ENCODE measurements around the gene LLGL2. TPM values are rescaled to one million over a fixed set of nuclear protein-coding genes. Genes with fewer than 3 reads are reported as not detected.

LLGL2 gene
- total RNA-seq, 1 experiment from 2014 or later: 165 TPM

- no peak overlapping the region for H3K4me3 Mint-ChIP-seq (ENCODE audit: unreplicated experiment)
- H3K36me3 ChIP-seq (ENCODE audit: control insufficient read depth, insufficient read depth, low read length): peaks cover 1% of the 10 kb centered on the region
- H3K4me1 Mint-ChIP-seq (ENCODE audit: low read depth, unreplicated experiment): peaks cover 46% of the 10 kb centered on the region
- no peak for DNase-seq
- no peak overlapping the region for H3K27ac Mint-ChIP-seq (ENCODE audit: unreplicated experiment)
- no TSS peak for BruUV-seq (replicated peaks)
- ChIA-PET POLR2A (no interaction called here), CTCF (interaction anchor here (0.7 kb wide), 1 partner anchor 29 kb away, joined by 4 read pairs; no protein-coding TSS in a partner anchor)
- H3K4me1 ChIP-seq: peaks cover 40% of the 10 kb centered on the region
- TF ChIP-seq, protein P1, sequence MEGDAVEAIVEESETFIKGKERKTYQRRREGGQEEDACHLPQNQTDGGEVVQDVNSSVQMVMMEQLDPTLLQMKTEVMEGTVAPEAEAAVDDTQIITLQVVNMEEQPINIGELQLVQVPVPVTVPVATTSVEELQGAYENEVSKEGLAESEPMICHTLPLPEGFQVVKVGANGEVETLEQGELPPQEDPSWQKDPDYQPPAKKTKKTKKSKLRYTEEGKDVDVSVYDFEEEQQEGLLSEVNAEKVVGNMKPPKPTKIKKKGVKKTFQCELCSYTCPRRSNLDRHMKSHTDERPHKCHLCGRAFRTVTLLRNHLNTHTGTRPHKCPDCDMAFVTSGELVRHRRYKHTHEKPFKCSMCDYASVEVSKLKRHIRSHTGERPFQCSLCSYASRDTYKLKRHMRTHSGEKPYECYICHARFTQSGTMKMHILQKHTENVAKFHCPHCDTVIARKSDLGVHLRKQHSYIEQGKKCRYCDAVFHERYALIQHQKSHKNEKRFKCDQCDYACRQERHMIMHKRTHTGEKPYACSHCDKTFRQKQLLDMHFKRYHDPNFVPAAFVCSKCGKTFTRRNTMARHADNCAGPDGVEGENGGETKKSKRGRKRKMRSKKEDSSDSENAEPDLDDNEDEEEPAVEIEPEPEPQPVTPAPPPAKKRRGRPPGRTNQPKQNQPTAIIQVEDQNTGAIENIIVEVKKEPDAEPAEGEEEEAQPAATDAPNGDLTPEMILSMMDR (IDR thresholded peaks at IDR 0.05; ENCODE audit: insufficient read depth in 1 of 2, low read depth in 1 of 2, low read length in 1 of 2, severe bottlenecking in 1 of 2, unreplicated experiment in 1 of 2): no peak
- no peaks in the 10 kb centered on the region for H3K9me3 ChIP-seq
- H3K9me3 Mint-ChIP-seq (ENCODE audit: unreplicated experiment): no peaks in the 10 kb centered on the region
- H3K4me3 ChIP-seq (ENCODE audit: low read depth, low read length): no peak overlapping the region
- intact Hi-C loops (cut with micrococcal nuclease; ENCODE audit: unreplicated experiment): no loop called here
- H3K27me3 ChIP-seq (replicated peaks; ENCODE audit: control insufficient read depth, insufficient read depth, low read length): no peaks in the 10 kb centered on the region
- H3K36me3 Mint-ChIP-seq (ENCODE audit: insufficient read depth, unreplicated experiment): peaks cover 56% of the 10 kb centered on the region
- H3K27me3 Mint-ChIP-seq (ENCODE audit: insufficient read depth, unreplicated experiment): no peaks in the 10 kb centered on the region
These were observed 14.7 kb downstream of the LLGL2 start for GRCh38 chr17:75539967-75540729.

DNA sequence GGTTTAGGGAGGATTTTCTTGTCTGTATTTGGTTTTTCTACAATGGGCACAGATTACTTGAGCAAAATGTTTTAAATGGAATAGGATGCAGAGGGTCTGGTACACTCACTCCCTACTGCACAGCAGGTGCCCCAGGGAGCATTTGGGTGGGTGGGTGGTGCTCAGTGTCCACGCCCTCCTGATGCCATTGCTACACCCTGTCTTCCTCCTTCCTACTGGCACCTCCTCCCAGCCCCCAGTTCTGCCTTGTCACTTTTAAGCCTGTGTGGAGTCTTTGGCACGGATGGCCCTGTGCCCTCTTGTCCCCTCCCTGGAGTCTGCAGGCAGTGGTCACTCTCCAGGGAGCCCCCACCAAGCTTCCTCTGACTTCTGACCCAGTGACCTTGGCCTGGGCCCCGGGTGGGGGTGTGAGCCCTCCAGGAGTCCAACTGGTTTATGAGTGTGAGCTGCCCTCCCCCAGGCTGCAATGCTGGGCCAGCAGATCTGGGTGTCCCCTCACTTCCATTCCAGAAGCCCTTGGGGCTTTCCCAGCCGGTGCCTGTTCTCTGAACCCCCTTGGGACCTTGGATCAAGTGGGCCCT is 15.5 kb downstream of the LLGL2 start:
- TF ChIP-seq, protein P1 (IDR thresholded peaks at IDR 0.05; ENCODE audit: insufficient read depth in 1 of 2, low read depth in 1 of 2, low read length in 1 of 2, severe bottlenecking in 1 of 2, unreplicated experiment in 1 of 2): no peak

GRCh38 chr17:75542229-75542628 is 16.7 kb downstream of the LLGL2 start:
- DNase-seq: no peak
- Histone ChIP-seq H3K4me1 (peaks cover 19% of the 10 kb centered on the region), H3K27me3 (replicated peaks; ENCODE audit: control insufficient read depth, insufficient read depth, low read length) (no peaks in the 10 kb centered on the region), H3K4me3 (ENCODE audit: low read depth, low read length) (no peak overlapping the region), H3K9me3 (no peaks in the 10 kb centered on the region), H3K36me3 (ENCODE audit: control insufficient read depth, insufficient read depth, low read length) (peaks cover 1% of the 10 kb centered on the region)
- H3K4me3 Mint-ChIP-seq (ENCODE audit: unreplicated experiment): no peak overlapping the region
- intact Hi-C loops (cut with micrococcal nuclease; ENCODE audit: unreplicated experiment): no loop called here
- H3K27ac Mint-ChIP-seq (ENCODE audit: unreplicated experiment): peak overlapping the region; percentile 27
- H3K4me1 Mint-ChIP-seq (ENCODE audit: low read depth, unreplicated experiment): peaks cover 31% of the 10 kb centered on the region
- ChIA-PET POLR2A (interaction anchor here (0.6 kb wide), 1 partner anchor 17 kb away, joined by 8 read pairs; no protein-coding TSS in a partner anchor), CTCF (no interaction called here)
- no TSS peak for BruUV-seq (replicated peaks)
- peaks cover 72% of the 10 kb centered on the region for H3K36me3 Mint-ChIP-seq (ENCODE audit: insufficient read depth, unreplicated experiment)
- no peaks in the 10 kb centered on the region for H3K9me3 Mint-ChIP-seq (ENCODE audit: unreplicated experiment)
- TF ChIP-seq, protein P1 (IDR thresholded peaks at IDR 0.05; ENCODE audit: insufficient read depth in 1 of 2, low read depth in 1 of 2, low read length in 1 of 2, severe bottlenecking in 1 of 2, unreplicated experiment in 1 of 2): no peak
- H3K27me3 Mint-ChIP-seq (ENCODE audit: insufficient read depth, unreplicated experiment): no peaks in the 10 kb centered on the region

More for the DNA sequence above, 15.5 kb downstream of the LLGL2 start:
- intact Hi-C loops (cut with micrococcal nuclease; ENCODE audit: unreplicated experiment): no loop called here
- peaks cover 1% of the 10 kb centered on the region for H3K36me3 ChIP-seq (ENCODE audit: control insufficient read depth, insufficient read depth, low read length)
- POLR2A ChIA-PET: no interaction called here
- Mint-ChIP-seq H3K36me3 (ENCODE audit: insufficient read depth, unreplicated experiment) (peaks cover 63% of the 10 kb centered on the region), H3K4me3 (ENCODE audit: unreplicated experiment) (no peak overlapping the region), H3K9me3 (ENCODE audit: unreplicated experiment) (no peaks in the 10 kb centered on the region), H3K27me3 (ENCODE audit: insufficient read depth, unreplicated experiment) (no peaks in the 10 kb centered on the region), H3K27ac (ENCODE audit: unreplicated experiment) (peak overlapping the region; percentile 49), H3K4me1 (ENCODE audit: low read depth, unreplicated experiment) (peaks cover 37% of the 10 kb centered on the region)
- no peak overlapping the region for H3K4me3 ChIP-seq (ENCODE audit: low read depth, low read length)
- no peak for DNase-seq
- no peaks in the 10 kb centered on the region for H3K27me3 ChIP-seq (replicated peaks; ENCODE audit: control insufficient read depth, insufficient read depth, low read length)
- H3K4me1 ChIP-seq: peaks cover 31% of the 10 kb centered on the region
- CTCF ChIA-PET: no interaction called here
- no TSS peak for BruUV-seq (replicated peaks)
- H3K9me3 ChIP-seq: no peaks in the 10 kb centered on the region

All from Caco-2 (cell line).